Thyroid gland (tissue), 4 donors: Measurements from ENCODE around the gene HSPB6.

Experiments
- CTCF ChIP-seq, 6 experiments: fragments of 200-600 bp in 3 of 6; fragments of 450-650 bp in 3 of 6; sonication (generic) in 3 of 6; IDR thresholded peaks; one replicate each; pipeline ENCODE4 v1.5.1; 2016 to 2019; ENCODE audit warnings: antibody characterized with exemption in 6 of 6, mild to moderate bottlenecking in 2 of 6, inconsistent platforms in 1 of 6, moderate library complexity in 1 of 6
- POLR2A ChIP-seq, 2 donors: fragments of 450-650 bp; IDR thresholded peaks; one replicate each; pipeline ENCODE4 v1.6.1; 2017; ENCODE audit warnings: antibody characterized with exemption in 2 of 2, mild to moderate bottlenecking in 2 of 2, moderate library complexity in 1 of 2

- TF ChIP-seq CTCF (IDR thresholded peaks at IDR 0.05) = no peak
- TF ChIP-seq POLR2A (IDR thresholded peaks at IDR 0.05) = no peak
Observed at GRCh38 chr19:35715981-35716800, 40.6 kb downstream of the HSPB6 start.
